K562 (cell line): ENCODE results near the gene GNAQ. TPM values are rescaled to one million over a fixed set of nuclear protein-coding genes. Genes with fewer than 3 reads are reported as not detected.

Source experiments
- ATAC-seq: fragments of 200-7000 bp; cut with Tn5 transposase; 3 replicates; pipeline ENCODE4 v1.9.1; 2020; ENCODE audit warnings: moderate library complexity
- BruUV-seq: library from RNA; stranded (reverse); fragments of 400-500 nt; replicated peaks from 2 replicates; lab custom pipeline; 2021; lab: Mats Ljungman, UMichigan
- CTCF ChIA-PET: fragments of 300-600 bp; formaldehyde crosslinking; extraction: SDS; loops from one replicate; lab custom pipeline; 2021; ENCODE audit warnings: low intra/inter-chr PET ratio; lab: Yijun Ruan, JAX
- POLR2A ChIA-PET: fragments of 300-600, 350-650 bp; sonication (Branson Sonifier 250); formaldehyde crosslinking; extraction: SDS; loops from one replicate; lab custom pipeline; 2021; ENCODE audit warnings: antibody characterized with exemption, inconsistent platforms; lab: Yijun Ruan, JAX
- DNase-seq, 4 experiments: peaks; one replicate each; pipeline versions ENCODE4 v3.0.0 to v3.0.0-alpha.2; 2011 to 2018; ENCODE audit warnings: low spot score in 3 of 4, mixed read lengths in 3 of 4; ENCODE audit errors: extremely low read depth in 1 of 4
- FAIRE-seq: peaks from 2 replicates; lab custom pipeline; 2011; peaks lifted over from hg19 to GRCh38; lab: Jason Lieb, UNC
- H2AFZ ChIP-seq: 2 replicates; pipeline ENCODE4 v1.6.0; 2011; ENCODE audit warnings: low read depth, low read length, control low read depth, inconsistent platforms
- H3K27ac ChIP-seq: fragments of 200-600 bp; 3 replicates; pipeline ENCODE4 v1.8.0; 2011; ENCODE audit warnings: low read depth, mild to moderate bottlenecking, control low read depth, inconsistent platforms, low read length, moderate library complexity, mixed read lengths; ENCODE audit errors: extremely low read depth
- H3K27me3 ChIP-seq, 2 experiments: fragments of 300-600 bp in 1 of 2; 2 replicates in 1 of 2; 3 replicates in 1 of 2; pipeline versions ENCODE4 v1.6.0 to v1.8.0; 2011; ENCODE audit warnings: inconsistent platforms in 2 of 2, low read length in 2 of 2, mild to moderate bottlenecking in 1 of 2, mixed read lengths in 1 of 2, moderate library complexity in 1 of 2; ENCODE audit not compliant: control insufficient read depth in 2 of 2, insufficient read depth in 2 of 2
- H3K36me3 ChIP-seq: fragments of 300-600 bp; 3 replicates; pipeline ENCODE4 v1.8.0; 2011; ENCODE audit warnings: mild to moderate bottlenecking, low read length, inconsistent platforms; ENCODE audit not compliant: control insufficient read depth, insufficient read depth
- H3K4me1 ChIP-seq, 2 experiments: fragments of 200-600 bp in 1 of 2; replicated peaks in 1 of 2; 2 replicates in 1 of 2; 3 replicates in 1 of 2; pipeline versions ENCODE4 v1.5.1 to v1.8.0; 2011; ENCODE audit warnings: inconsistent platforms in 2 of 2, low read length in 2 of 2, mild to moderate bottlenecking in 1 of 2, mixed read lengths in 1 of 2, moderate library complexity in 1 of 2; ENCODE audit not compliant: control insufficient read depth in 2 of 2, insufficient read depth in 2 of 2
- H3K4me2 ChIP-seq: 2 replicates; pipeline ENCODE4 v1.6.1; 2011; ENCODE audit warnings: low read length, control low read depth, inconsistent platforms, mixed read lengths; ENCODE audit not compliant: insufficient read depth
- H3K4me3 ChIP-seq: fragments of 200-600 bp; sonication (generic), shearing (Covaris generic); 2 replicates; pipeline ENCODE4 v1.5.1; 2016; ENCODE audit warnings: control low read depth, inconsistent platforms
- H3K79me2 ChIP-seq: fragments of 200-600 bp; 3 replicates; pipeline ENCODE4 v1.8.0; 2011; ENCODE audit warnings: low read length, inconsistent platforms; ENCODE audit not compliant: control insufficient read depth, insufficient read depth
- H3K9ac ChIP-seq, 2 experiments: 2 replicates each; pipeline versions ENCODE4 v1.6.0 to v1.6.1; 2011; ENCODE audit warnings: low read depth in 2 of 2, low read length in 2 of 2, control low read depth in 1 of 2, inconsistent platforms in 1 of 2, mild to moderate bottlenecking in 1 of 2, mixed read lengths in 1 of 2; ENCODE audit not compliant: insufficient read depth in 1 of 2
- H3K9me1 ChIP-seq: one replicate; pipeline ENCODE4 v1.6.0; 2011; ENCODE audit warnings: inconsistent platforms, mild to moderate bottlenecking, low read length, moderate library complexity; ENCODE audit not compliant: control insufficient read depth, insufficient read depth
- H3K9me3 ChIP-seq: replicated peaks from 2 replicates; pipeline ENCODE4 v1.5.1; 2011; ENCODE audit warnings: low read depth, low read length, inconsistent platforms; ENCODE audit not compliant: control insufficient read depth, insufficient read depth
- H4K20me1 ChIP-seq: replicated peaks from 2 replicates; pipeline ENCODE4 v1.6.1; 2011; ENCODE audit warnings: low read length, inconsistent platforms, mixed read lengths; ENCODE audit not compliant: control insufficient read depth, insufficient read depth
- GATAD2B ChIP-seq: fragments of 450-650 bp; IDR thresholded peaks from 2 replicates; pipeline ENCODE4 v1.6.1; 2017; ENCODE audit warnings: mild to moderate bottlenecking, borderline replicate concordance
- NUFIP1 ChIP-seq: fragments of 450-650 bp; IDR thresholded peaks from 2 replicates; pipeline ENCODE4 v1.6.1; 2018; ENCODE audit not compliant: partially characterized antibody
- PTTG1 ChIP-seq: fragments of 450-650 bp; IDR thresholded peaks from 2 replicates; pipeline ENCODE4 v1.6.1; 2016; ENCODE audit warnings: low read depth, mild to moderate bottlenecking, missing genetic modification characterization, missing compliant biosample characterization
- RAD21 ChIP-seq, 2 experiments: fragments of 250-450 bp in 1 of 2; fragments of 450-650 bp in 1 of 2; sonication (Bioruptor Pico) in 1 of 2; formaldehyde crosslinking in 1 of 2; IDR thresholded peaks in 1 of 2; conservative IDR thresholded peaks in 1 of 2; 2 replicates each; pipeline versions ENCODE4 v1.4.0 to v1.8.0; 2020 to 2022; ENCODE audit warnings: mild to moderate bottlenecking in 2 of 2, moderate library complexity in 1 of 2
- XRCC4 ChIP-seq: IDR thresholded peaks from one replicate; pipeline ENCODE4 v1.6.1; 2011; ENCODE audit not compliant: insufficient read depth, insufficient read length; ENCODE audit errors: extremely low read depth
- WGBS: fragments of 100-300 bp; shearing (Covaris generic); methylation state at CpG from one replicate; pipeline ENCODE4 v1.1.6; 2016; ENCODE audit warnings: low coverage, mixed read lengths; ENCODE audit not compliant: insufficient coverage; ENCODE audit errors: missing lambda C conversion rate; 5-methylcytosine and 5-hydroxymethylcytosine counted together
- in situ Hi-C: fragments of 300-500 bp; cut with MboI; formaldehyde crosslinking; loops from 4 replicates; pipeline ENCODE4 v1.15.0; 2018; ENCODE audit warnings: inconsistent platforms, mixed read lengths
- intact Hi-C: fragments of 100-400 bp; cut with micrococcal nuclease; formaldehyde crosslinking; loops from 2 replicates; pipeline ENCODE4 v1.14.2; 2022
- polyA plus RNA-seq, 8 experiments: library from polyadenylated mRNA; depleted of rRNA in 4 of 8; stranded (reverse) in 5 of 8; unstranded in 3 of 8; fragments of >200 nt; fragmentation: Nextera tagmentation in 2 of 8; fragmentation: Illumina TruSeq in 1 of 8; extraction: Ambion mirVana in 2 of 8; extraction: Trizol in 1 of 8; gene quantifications; 2 replicates each; pipeline versions ENCODE4 v1.2.1 to v1.2.3, GENCODE V29; 2011 to 2014; ENCODE audit warnings: inconsistent platforms in 1 of 8, missing spikeins in 1 of 8
- total RNA-seq, 7 experiments: library from RNA; depleted of rRNA in 6 of 7; stranded (reverse); fragments of >200 nt in 6 of 7; fragmentation: Illumina TruSeq in 2 of 7; extraction: Trizol in 2 of 7; gene quantifications; 2 replicates each; pipeline versions ENCODE4 v1.2.1 to v1.2.3, GENCODE V29; 2011 to 2021; ENCODE audit warnings: low replicate concordance in 1 of 7
- TF ChIP-seq, protein P1 (sequence below): fragments of 150-350 bp; IDR thresholded peaks from 2 replicates; pipeline ENCODE4 v1.6.1; 2014; ENCODE audit warnings: low read depth, mild to moderate bottlenecking, low read length, borderline replicate concordance
- TF ChIP-seq, protein P2 (sequence below): fragments of 150-350 bp; conservative IDR thresholded peaks from 2 replicates; pipeline ENCODE4 v1.6.1; 2014; ENCODE audit warnings: low read length
- TF ChIP-seq, protein P3 (sequence below): sonication (generic); formaldehyde crosslinking; IDR thresholded peaks from 2 replicates; pipeline ENCODE4 v1.5.0; 2020; ENCODE audit warnings: missing genetic modification reagents
- TF ChIP-seq, protein P4 (sequence below): fragments of 450-650 bp; IDR thresholded peaks from 2 replicates; pipeline ENCODE4 v1.6.1; 2018; ENCODE audit not compliant: partially characterized antibody

GNAQ gene
- total and polyA plus RNA-seq, 9 of the 15 experiments (the other 6 are each of a cell fraction or from before 2014, with no cell fraction given) = 4.8 to 27.9 (median 17.5) TPM

DNA sequence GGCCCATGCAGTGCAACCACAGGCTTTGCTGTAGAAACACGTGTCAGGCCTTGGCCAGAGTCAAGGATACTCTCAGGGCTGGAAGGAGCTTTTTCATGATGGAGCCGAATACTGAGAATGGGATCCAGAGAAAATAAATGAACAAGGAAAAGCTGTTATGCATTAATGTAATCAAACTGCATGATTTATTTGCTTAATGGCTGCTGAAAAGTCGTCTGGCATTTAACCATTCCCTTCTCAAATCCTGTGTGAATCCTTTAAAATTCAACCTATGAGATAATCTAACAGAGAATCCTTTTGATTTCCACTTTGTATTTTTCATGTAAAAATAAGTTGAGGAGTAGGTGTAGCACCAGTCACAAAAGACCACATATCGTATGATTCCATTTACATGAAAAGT, 359.4 kb downstream of the GNAQ start (continued):
- TF ChIP-seq, protein P1, sequence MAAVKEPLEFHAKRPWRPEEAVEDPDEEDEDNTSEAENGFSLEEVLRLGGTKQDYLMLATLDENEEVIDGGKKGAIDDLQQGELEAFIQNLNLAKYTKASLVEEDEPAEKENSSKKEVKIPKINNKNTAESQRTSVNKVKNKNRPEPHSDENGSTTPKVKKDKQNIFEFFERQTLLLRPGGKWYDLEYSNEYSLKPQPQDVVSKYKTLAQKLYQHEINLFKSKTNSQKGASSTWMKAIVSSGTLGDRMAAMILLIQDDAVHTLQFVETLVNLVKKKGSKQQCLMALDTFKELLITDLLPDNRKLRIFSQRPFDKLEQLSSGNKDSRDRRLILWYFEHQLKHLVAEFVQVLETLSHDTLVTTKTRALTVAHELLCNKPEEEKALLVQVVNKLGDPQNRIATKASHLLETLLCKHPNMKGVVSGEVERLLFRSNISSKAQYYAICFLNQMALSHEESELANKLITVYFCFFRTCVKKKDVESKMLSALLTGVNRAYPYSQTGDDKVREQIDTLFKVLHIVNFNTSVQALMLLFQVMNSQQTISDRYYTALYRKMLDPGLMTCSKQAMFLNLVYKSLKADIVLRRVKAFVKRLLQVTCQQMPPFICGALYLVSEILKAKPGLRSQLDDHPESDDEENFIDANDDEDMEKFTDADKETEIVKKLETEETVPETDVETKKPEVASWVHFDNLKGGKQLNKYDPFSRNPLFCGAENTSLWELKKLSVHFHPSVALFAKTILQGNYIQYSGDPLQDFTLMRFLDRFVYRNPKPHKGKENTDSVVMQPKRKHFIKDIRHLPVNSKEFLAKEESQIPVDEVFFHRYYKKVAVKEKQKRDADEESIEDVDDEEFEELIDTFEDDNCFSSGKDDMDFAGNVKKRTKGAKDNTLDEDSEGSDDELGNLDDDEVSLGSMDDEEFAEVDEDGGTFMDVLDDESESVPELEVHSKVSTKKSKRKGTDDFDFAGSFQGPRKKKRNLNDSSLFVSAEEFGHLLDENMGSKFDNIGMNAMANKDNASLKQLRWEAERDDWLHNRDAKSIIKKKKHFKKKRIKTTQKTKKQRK = no peak

DNA sequence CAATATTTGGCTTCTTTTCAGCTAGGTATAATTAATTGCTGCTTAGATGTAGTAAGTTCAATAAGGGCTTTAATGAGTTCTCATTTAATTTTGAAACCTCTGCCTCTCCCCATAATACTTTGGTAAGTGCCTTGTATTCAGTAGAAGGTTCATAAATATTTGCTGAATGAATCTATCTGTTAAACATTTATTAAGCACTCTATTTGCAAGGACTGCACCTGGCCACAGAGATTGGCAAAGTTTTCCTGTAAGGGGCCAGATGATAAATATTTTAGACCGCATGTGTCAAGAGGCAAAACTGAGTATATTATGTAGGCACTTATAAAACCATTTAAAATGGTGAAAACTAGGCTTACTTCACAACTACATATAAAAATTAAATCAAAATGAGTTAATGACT, 364.5 kb downstream of the GNAQ start:
- Histone ChIP-seq H3K4me2 (no peak overlapping the region), H3K4me1 (no peaks in the 10 kb centered on the region), H3K9me1 (no peaks in the 10 kb centered on the region), H3K9ac (no peak overlapping the region), H2AFZ (no peak overlapping the region), H3K36me3 (no peaks in the 10 kb centered on the region), H3K27me3 (no peaks in the 10 kb centered on the region; a peak in 2 of 5 replicates), H3K9me3 (no peaks in the 10 kb centered on the region), H3K4me3 (no peak overlapping the region), H3K79me2 (no peaks in the 10 kb centered on the region), H4K20me1 (no peaks in the 10 kb centered on the region), H3K27ac (no peak overlapping the region)
- no TSS peak for BruUV-seq
- ChIA-PET POLR2A (no interaction called here), CTCF (no interaction called here)
- intact Hi-C loops = loop anchor here (10.0 kb wide), 1 partner anchor 368 kb away; the partner anchor contains the start of gene GNAQ
- no peak for DNase-seq
- in situ Hi-C loops = no loop called here
- FAIRE-seq = no peak
- WGBS = 0% methylated on average over 1 of the region's 1 CpG
- ATAC-seq = no peak
- TF ChIP-seq PTTG1 (no peak), RAD21 (CRISPR knock-in tag; conservative IDR thresholded peaks at IDR 0.05 in 1 of 2, IDR thresholded peaks at IDR 0.05 in 1 of 2) (no peak), GATAD2B (no peak), XRCC4 (no peak), NUFIP1 (no peak)
- TF ChIP-seq, protein P2, sequence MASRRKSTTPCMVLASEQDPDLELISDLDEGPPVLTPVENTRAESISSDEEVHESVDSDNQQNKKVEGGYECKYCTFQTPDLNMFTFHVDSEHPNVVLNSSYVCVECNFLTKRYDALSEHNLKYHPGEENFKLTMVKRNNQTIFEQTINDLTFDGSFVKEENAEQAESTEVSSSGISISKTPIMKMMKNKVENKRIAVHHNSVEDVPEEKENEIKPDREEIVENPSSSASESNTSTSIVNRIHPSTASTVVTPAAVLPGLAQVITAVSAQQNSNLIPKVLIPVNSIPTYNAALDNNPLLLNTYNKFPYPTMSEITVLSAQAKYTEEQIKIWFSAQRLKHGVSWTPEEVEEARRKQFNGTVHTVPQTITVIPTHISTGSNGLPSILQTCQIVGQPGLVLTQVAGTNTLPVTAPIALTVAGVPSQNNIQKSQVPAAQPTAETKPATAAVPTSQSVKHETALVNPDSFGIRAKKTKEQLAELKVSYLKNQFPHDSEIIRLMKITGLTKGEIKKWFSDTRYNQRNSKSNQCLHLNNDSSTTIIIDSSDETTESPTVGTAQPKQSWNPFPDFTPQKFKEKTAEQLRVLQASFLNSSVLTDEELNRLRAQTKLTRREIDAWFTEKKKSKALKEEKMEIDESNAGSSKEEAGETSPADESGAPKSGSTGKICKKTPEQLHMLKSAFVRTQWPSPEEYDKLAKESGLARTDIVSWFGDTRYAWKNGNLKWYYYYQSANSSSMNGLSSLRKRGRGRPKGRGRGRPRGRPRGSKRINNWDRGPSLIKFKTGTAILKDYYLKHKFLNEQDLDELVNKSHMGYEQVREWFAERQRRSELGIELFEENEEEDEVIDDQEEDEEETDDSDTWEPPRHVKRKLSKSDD = no peak
- TF ChIP-seq, protein P3, sequence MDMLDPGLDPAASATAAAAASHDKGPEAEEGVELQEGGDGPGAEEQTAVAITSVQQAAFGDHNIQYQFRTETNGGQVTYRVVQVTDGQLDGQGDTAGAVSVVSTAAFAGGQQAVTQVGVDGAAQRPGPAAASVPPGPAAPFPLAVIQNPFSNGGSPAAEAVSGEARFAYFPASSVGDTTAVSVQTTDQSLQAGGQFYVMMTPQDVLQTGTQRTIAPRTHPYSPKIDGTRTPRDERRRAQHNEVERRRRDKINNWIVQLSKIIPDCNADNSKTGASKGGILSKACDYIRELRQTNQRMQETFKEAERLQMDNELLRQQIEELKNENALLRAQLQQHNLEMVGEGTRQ (CRISPR knock-in tag) = no peak
- TF ChIP-seq, protein P4, sequence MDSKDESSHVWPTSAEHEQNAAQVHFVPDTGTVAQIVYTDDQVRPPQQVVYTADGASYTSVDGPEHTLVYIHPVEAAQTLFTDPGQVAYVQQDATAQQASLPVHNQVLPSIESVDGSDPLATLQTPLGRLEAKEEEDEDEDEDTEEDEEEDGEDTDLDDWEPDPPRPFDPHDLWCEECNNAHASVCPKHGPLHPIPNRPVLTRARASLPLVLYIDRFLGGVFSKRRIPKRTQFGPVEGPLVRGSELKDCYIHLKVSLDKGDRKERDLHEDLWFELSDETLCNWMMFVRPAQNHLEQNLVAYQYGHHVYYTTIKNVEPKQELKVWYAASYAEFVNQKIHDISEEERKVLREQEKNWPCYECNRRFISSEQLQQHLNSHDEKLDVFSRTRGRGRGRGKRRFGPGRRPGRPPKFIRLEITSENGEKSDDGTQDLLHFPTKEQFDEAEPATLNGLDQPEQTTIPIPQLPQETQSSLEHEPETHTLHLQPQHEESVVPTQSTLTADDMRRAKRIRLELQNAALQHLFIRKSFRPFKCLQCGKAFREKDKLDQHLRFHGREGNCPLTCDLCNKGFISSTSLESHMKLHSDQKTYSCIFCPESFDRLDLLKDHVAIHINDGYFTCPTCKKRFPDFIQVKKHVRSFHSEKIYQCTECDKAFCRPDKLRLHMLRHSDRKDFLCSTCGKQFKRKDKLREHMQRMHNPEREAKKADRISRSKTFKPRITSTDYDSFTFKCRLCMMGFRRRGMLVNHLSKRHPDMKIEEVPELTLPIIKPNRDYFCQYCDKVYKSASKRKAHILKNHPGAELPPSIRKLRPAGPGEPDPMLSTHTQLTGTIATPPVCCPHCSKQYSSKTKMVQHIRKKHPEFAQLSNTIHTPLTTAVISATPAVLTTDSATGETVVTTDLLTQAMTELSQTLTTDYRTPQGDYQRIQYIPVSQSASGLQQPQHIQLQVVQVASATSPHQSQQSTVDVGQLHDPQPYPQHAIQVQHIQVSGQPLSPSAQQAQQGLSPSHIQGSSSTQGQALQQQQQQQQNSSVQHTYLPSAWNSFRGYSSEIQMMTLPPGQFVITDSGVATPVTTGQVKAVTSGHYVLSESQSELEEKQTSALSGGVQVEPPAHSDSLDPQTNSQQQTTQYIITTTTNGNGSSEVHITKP = no peak
